ENCODE results near the gene SF1. TPM values are rescaled to one million over a fixed set of nuclear protein-coding genes. Genes with fewer than 3 reads are reported as not detected.

The SF1 gene
- total RNA-seq, 1 experiment from 2014 or later: 386 TPM

GRCh38 chr11:64729851-64730382, 48.4 kb downstream of the SF1 start:
- intact Hi-C loops (cut with micrococcal nuclease; ENCODE audit: unreplicated experiment): no loop called here
- ChIA-PET CTCF (no interaction called here), POLR2A (no interaction called here)
- no peak overlapping the region for H3K4me3 ChIP-seq (ENCODE audit: low read depth, low read length)
- TF ChIP-seq CTCF (IDR thresholded peaks at IDR 0.05; ENCODE audit: insufficient read depth in 1 of 2, low read depth in 1 of 2, low read length in 1 of 2, severe bottlenecking in 1 of 2, unreplicated experiment in 1 of 2): no peak
- H3K27me3 Mint-ChIP-seq (ENCODE audit: insufficient read depth, unreplicated experiment): no peaks in the 10 kb centered on the region
- peaks cover 9% of the 10 kb centered on the region for H3K4me1 Mint-ChIP-seq (ENCODE audit: low read depth, unreplicated experiment)
- no peak overlapping the region for H3K27ac Mint-ChIP-seq (ENCODE audit: unreplicated experiment)
- DNase-seq: peak in 1 of 2 experiments; percentile 50
- no peaks in the 10 kb centered on the region for H3K9me3 ChIP-seq
- no TSS peak for BruUV-seq (replicated peaks)
- no peaks in the 10 kb centered on the region for H3K36me3 ChIP-seq (ENCODE audit: control insufficient read depth, insufficient read depth, low read length)
- H3K4me1 ChIP-seq: peaks cover 7% of the 10 kb centered on the region
- no peaks in the 10 kb centered on the region for H3K36me3 Mint-ChIP-seq (ENCODE audit: insufficient read depth, unreplicated experiment)
- H3K9me3 Mint-ChIP-seq (ENCODE audit: unreplicated experiment): no peaks in the 10 kb centered on the region
- H3K4me3 Mint-ChIP-seq (ENCODE audit: unreplicated experiment): no peak overlapping the region
- no peaks in the 10 kb centered on the region for H3K27me3 ChIP-seq (replicated peaks; ENCODE audit: control insufficient read depth, insufficient read depth, low read length)

- Histone ChIP-seq H3K27me3 (replicated peaks; ENCODE audit: control insufficient read depth, insufficient read depth, low read length) (no peaks in the 10 kb centered on the region), H3K4me3 (ENCODE audit: low read depth, low read length) (no peak overlapping the region), H3K9me3 (no peaks in the 10 kb centered on the region), H3K4me1 (peaks cover 17% of the 10 kb centered on the region), H3K36me3 (ENCODE audit: control insufficient read depth, insufficient read depth, low read length) (no peaks in the 10 kb centered on the region)
- DNase-seq: no peak
- intact Hi-C loops (cut with micrococcal nuclease; ENCODE audit: unreplicated experiment): no loop called here
- CTCF ChIA-PET: no interaction called here
- TF ChIP-seq CTCF (IDR thresholded peaks at IDR 0.05; ENCODE audit: insufficient read depth in 1 of 2, low read depth in 1 of 2, low read length in 1 of 2, severe bottlenecking in 1 of 2, unreplicated experiment in 1 of 2): no peak
- no peaks in the 10 kb centered on the region for H3K27me3 Mint-ChIP-seq (ENCODE audit: insufficient read depth, unreplicated experiment)
- H3K36me3 Mint-ChIP-seq (ENCODE audit: insufficient read depth, unreplicated experiment): no peaks in the 10 kb centered on the region
- H3K9me3 Mint-ChIP-seq (ENCODE audit: unreplicated experiment): no peaks in the 10 kb centered on the region
- POLR2A ChIA-PET: no interaction called here
- no TSS peak for BruUV-seq (replicated peaks)
- H3K27ac Mint-ChIP-seq (ENCODE audit: unreplicated experiment): no peak overlapping the region
- no peak overlapping the region for H3K4me3 Mint-ChIP-seq (ENCODE audit: unreplicated experiment)
- H3K4me1 Mint-ChIP-seq (ENCODE audit: low read depth, unreplicated experiment): peaks cover 12% of the 10 kb centered on the region
Observed at GRCh38 chr11:64728757-64729365, 49.5 kb downstream of the SF1 start.

- intact Hi-C loops (cut with micrococcal nuclease; ENCODE audit: unreplicated experiment): no loop called here
- Mint-ChIP-seq H3K9me3 (ENCODE audit: unreplicated experiment) (no peaks in the 10 kb centered on the region), H3K4me1 (ENCODE audit: low read depth, unreplicated experiment) (peaks cover 12% of the 10 kb centered on the region), H3K27me3 (ENCODE audit: insufficient read depth, unreplicated experiment) (peaks cover 5% of the 10 kb centered on the region), H3K27ac (ENCODE audit: unreplicated experiment) (no peak overlapping the region), H3K4me3 (ENCODE audit: unreplicated experiment) (no peak overlapping the region), H3K36me3 (ENCODE audit: insufficient read depth, unreplicated experiment) (no peaks in the 10 kb centered on the region)
- no peak for DNase-seq
- ChIA-PET POLR2A (no interaction called here), CTCF (interaction anchor here (1.0 kb wide), 1 partner anchor 38 kb away, joined by 3 read pairs; no protein-coding TSS in a partner anchor)
- BruUV-seq (replicated peaks): no TSS peak
- TF ChIP-seq CTCF (IDR thresholded peaks at IDR 0.05; ENCODE audit: insufficient read depth in 1 of 2, low read depth in 1 of 2, low read length in 1 of 2, severe bottlenecking in 1 of 2, unreplicated experiment in 1 of 2): no peak
- H3K4me1 ChIP-seq: peaks cover 24% of the 10 kb centered on the region
- no peaks in the 10 kb centered on the region for H3K9me3 ChIP-seq
- H3K4me3 ChIP-seq (ENCODE audit: low read depth, low read length): no peak overlapping the region
- H3K36me3 ChIP-seq (ENCODE audit: control insufficient read depth, insufficient read depth, low read length): no peaks in the 10 kb centered on the region
- peaks cover 1% of the 10 kb centered on the region; the same call in 1 of the 2 replicates for H3K27me3 ChIP-seq (replicated peaks; ENCODE audit: control insufficient read depth, insufficient read depth, low read length)
Observed at GRCh38 chr11:64726867-64727530, 51.3 kb downstream of the SF1 start.
